ENCODE data around the gene ZNF274. TPM values are rescaled to one million over a fixed set of nuclear protein-coding genes. Genes with fewer than 3 reads are reported as not detected.
"Not testable (repeated sequence)": the region's sequence is repeated elsewhere in the genome, so short reads cannot be mapped to it uniquely, and the experiment has no call there.

The ZNF274 gene
- total RNA-seq, 1 experiment from 2014 or later: 28.7 TPM

- Histone ChIP-seq H2AFZ (ENCODE audit: low read length) (no peak overlapping the region), H3K79me1 (ENCODE audit: insufficient read depth, low read depth, low read length, poor library complexity, severe bottlenecking) (peaks cover 6% of the 10 kb centered on the region), H3K4me2 (ENCODE audit: insufficient read depth, insufficient read length, low read length) (no peak overlapping the region), H3K18ac (ENCODE audit: insufficient read length, low read depth, low read length) (no peak overlapping the region), H3K23ac (ENCODE audit: insufficient read length, low read depth, low read length) (no peak overlapping the region), H3K4me1 (ENCODE audit: insufficient read depth, low read length) (no peaks in the 10 kb centered on the region), H3K23me2 (ENCODE audit: insufficient read length, low read depth, low read length, poor library complexity, severe bottlenecking) (peaks cover 2% of the 10 kb centered on the region), H3K9ac (ENCODE audit: extremely low read depth, insufficient read length, low read length) (no peak overlapping the region), H3K9me3 (ENCODE audit: control insufficient read depth, low read depth, low read length) (peaks cover 24% of the 10 kb centered on the region), H2BK120ac (ENCODE audit: low read depth, low read length, poor library complexity, severe bottlenecking) (no peak overlapping the region), H2BK15ac (ENCODE audit: low read depth, low read length) (no peak overlapping the region), H3T11ph (ENCODE audit: low read length) (no peak overlapping the region), H3K56ac (ENCODE audit: insufficient read length, low read depth, low read length) (no peak overlapping the region), H3K4ac (ENCODE audit: low read depth, low read length) (no peak overlapping the region), H2BK20ac (ENCODE audit: low read depth, low read length, poor library complexity, severe bottlenecking) (no peak overlapping the region), H2BK5ac (ENCODE audit: insufficient read length, low read length) (no peak overlapping the region), H4K91ac (ENCODE audit: insufficient read length, low read depth, low read length) (no peak overlapping the region), H4K5ac (ENCODE audit: insufficient read length, low read depth, low read length) (no peak overlapping the region), H2BK12ac (ENCODE audit: insufficient read length, low read depth, low read length) (no peak overlapping the region), H2AK5ac (ENCODE audit: insufficient read length, low read length) (no peak overlapping the region), H4K20me1 (ENCODE audit: control insufficient read depth, insufficient read depth, insufficient read length) (no peaks in the 10 kb centered on the region), H3K27me3 (ENCODE audit: insufficient read depth, low read length) (no peaks in the 10 kb centered on the region), H4K8ac (replicated peaks; ENCODE audit: insufficient read length, low read depth, low read length) (no peak overlapping the region), H3K79me2 (ENCODE audit: insufficient read depth, low read length) (no peaks in the 10 kb centered on the region), H3K14ac (ENCODE audit: insufficient read depth, low read length) (no peak overlapping the region), H3K27ac (ENCODE audit: insufficient read length, low read depth, low read length) (no peak overlapping the region)
- Mint-ChIP-seq H3K36me3 (ENCODE audit: insufficient read depth in 1 of 3, low read depth in 3 of 3) (peaks cover 48 to 67% (median 53%) of the 10 kb centered on the region in 3 experiments), H3K27ac (no peak overlapping the region), H3K9me3 (peaks cover 69 to 71% of the 10 kb centered on the region in 2 experiments), H3K4me3 (no peak overlapping the region), H3K27me3 (ENCODE audit: low read depth) (no peaks in the 10 kb centered on the region), H3K4me1 (peaks cover 5 to 9% of the 10 kb centered on the region in 2 experiments)
- TF ChIP-seq CTCF (conservative IDR thresholded peaks at IDR 0.05): no peak
- WGBS (ENCODE audit: extremely low coverage, insufficient read length, low lambda C conversion rate): no CpG with 5 or more reads among the region's 3 CpGs
- no peak for DNase-seq
Observed at GRCh38 chr19:58145849-58146248, 37.0 kb upstream of the ZNF274 start.

GRCh38 chr19:58147475-58147874, 35.4 kb upstream of the ZNF274 start:
- H3K27me3 ChIP-seq (ENCODE audit: insufficient read depth, low read length); H3K9ac ChIP-seq (ENCODE audit: extremely low read depth, insufficient read length, low read length); H3K4me3 Mint-ChIP-seq; H2AFZ ChIP-seq (ENCODE audit: low read length); H3K14ac ChIP-seq (ENCODE audit: insufficient read depth, low read length); DNase-seq; H3K79me2 ChIP-seq (ENCODE audit: insufficient read depth, low read length); H3K4ac ChIP-seq (ENCODE audit: low read depth, low read length); H3K4me2 ChIP-seq (ENCODE audit: insufficient read depth, insufficient read length, low read length); H3K4me1 Mint-ChIP-seq; H4K91ac ChIP-seq (ENCODE audit: insufficient read length, low read depth, low read length); H4K20me1 ChIP-seq (ENCODE audit: control insufficient read depth, insufficient read depth, insufficient read length); H2AK5ac ChIP-seq (ENCODE audit: insufficient read length, low read length); H3K79me1 ChIP-seq (ENCODE audit: insufficient read depth, low read depth, low read length, poor library complexity, severe bottlenecking); H4K5ac ChIP-seq (ENCODE audit: insufficient read length, low read depth, low read length); H3K27ac ChIP-seq (ENCODE audit: insufficient read length, low read depth, low read length); H3K4me1 ChIP-seq (ENCODE audit: insufficient read depth, low read length); H2BK5ac ChIP-seq (ENCODE audit: insufficient read length, low read length); H3K23me2 ChIP-seq (ENCODE audit: insufficient read length, low read depth, low read length, poor library complexity, severe bottlenecking); H3K18ac ChIP-seq (ENCODE audit: insufficient read length, low read depth, low read length); H3T11ph ChIP-seq (ENCODE audit: low read length); H3K23ac ChIP-seq (ENCODE audit: insufficient read length, low read depth, low read length); H2BK15ac ChIP-seq (ENCODE audit: low read depth, low read length); H3K27me3 Mint-ChIP-seq (ENCODE audit: low read depth); H2BK120ac ChIP-seq (ENCODE audit: low read depth, low read length, poor library complexity, severe bottlenecking); H2BK20ac ChIP-seq (ENCODE audit: low read depth, low read length, poor library complexity, severe bottlenecking); H3K56ac ChIP-seq (ENCODE audit: insufficient read length, low read depth, low read length); H2BK12ac ChIP-seq (ENCODE audit: insufficient read length, low read depth, low read length); H3K27ac Mint-ChIP-seq; H4K8ac ChIP-seq (replicated peaks; ENCODE audit: insufficient read length, low read depth, low read length): not testable (repeated sequence)
- H3K9me3 ChIP-seq (ENCODE audit: control insufficient read depth, low read depth, low read length): peaks cover 19% of the 10 kb centered on the region
- H3K36me3 Mint-ChIP-seq (ENCODE audit: insufficient read depth in 1 of 3, low read depth in 3 of 3): peaks cover 33 to 51% (median 40%) of the 10 kb centered on the region in 3 experiments
- WGBS (ENCODE audit: extremely low coverage, insufficient read length, low lambda C conversion rate): no CpG with 5 or more reads among the region's 28 CpGs
- H3K9me3 Mint-ChIP-seq: peaks cover 54 to 57% of the 10 kb centered on the region in 2 experiments
